C4-2B (cell line): ENCODE results near the gene RPS6KA1.
"Not testable (repeated sequence)": the region's sequence is repeated elsewhere in the genome, so short reads cannot be mapped to it uniquely, and the experiment has no call there.

ENCODE experiments used
- H3K27ac ChIP-seq: fragments of 450-650 bp; 2 replicates; pipeline ENCODE4 v1.5.1; 2017
- CTCF ChIP-seq: fragments of 450-650 bp; conservative IDR thresholded peaks from 2 replicates; pipeline ENCODE4 v1.5.1; 2017; ENCODE audit warnings: mild to moderate bottlenecking
- ZFX ChIP-seq: fragments of 450-650 bp; IDR thresholded peaks from 2 replicates; pipeline ENCODE4 v1.6.1; 2017

RPS6KA1 gene

GRCh38 chr1:26597629-26598039 is 68.1 kb downstream of the RPS6KA1 start:
- peak; percentile 63 for TF ChIP-seq CTCF
- TF ChIP-seq ZFX: no peak
- no peak overlapping the region for H3K27ac ChIP-seq

- no peak for TF ChIP-seq ZFX
- TF ChIP-seq CTCF: no peak
- no peak overlapping the region for H3K27ac ChIP-seq
Measured at GRCh38 chr1:26598890-26599289, 69.3 kb downstream of the RPS6KA1 start.

- H3K27ac ChIP-seq: no peak overlapping the region
- TF ChIP-seq ZFX (no peak), CTCF (peak; percentile 75)
Measured at GRCh38 chr1:26602378-26602959, 72.9 kb downstream of the RPS6KA1 start.

GRCh38 chr1:26603856-26604255 is 74.3 kb downstream of the RPS6KA1 start:
- TF ChIP-seq ZFX: no peak
- no peak for TF ChIP-seq CTCF
- no peak overlapping the region for H3K27ac ChIP-seq

GRCh38 chr1:26607186-26607585 is 77.6 kb downstream of the RPS6KA1 start:
- TF ChIP-seq ZFX: no peak
- no peak overlapping the region for H3K27ac ChIP-seq

GRCh38 chr1:26608895-26609294 is 79.3 kb downstream of the RPS6KA1 start:
- H3K27ac ChIP-seq: no peak overlapping the region
- TF ChIP-seq ZFX (no peak), CTCF (no peak)

- no peak overlapping the region for H3K27ac ChIP-seq
- TF ChIP-seq ZFX (no peak), CTCF (no peak)
Measured at GRCh38 chr1:26610781-26611180, 81.2 kb downstream of the RPS6KA1 start.

- not testable (repeated sequence) for H3K27ac ChIP-seq
Measured at GRCh38 chr1:26612627-26613026, 83.1 kb downstream of the RPS6KA1 start.
